Stimulated activated CD4-positive, alpha-beta T cell treated with anti-CD3 and anti-CD28 coated beads, Interleukin-1b, Interleukin-23, amount 100 ng/mL, for 4 hours (primary cell): Measurements from ENCODE around the gene JTB.

ENCODE experiments used
- DNase-seq, 2 donors: peaks; one replicate each; pipeline ENCODE4 v3.0.0-alpha.2; 2020; ENCODE audit warnings: low read depth in 2 of 2

The JTB gene

GRCh38 chr1:153978274-153978909 lies 918 bp upstream of the JTB start:
- DNase-seq = no peak

GRCh38 chr1:153976819-153977249 lies 640 bp downstream of the JTB start:
- no peak for DNase-seq

- DNase-seq = no peak
These were observed 3.9 kb downstream of the JTB start for GRCh38 chr1:153973525-153973924.

GRCh38 chr1:153973071-153973470 lies 4.4 kb downstream of the JTB start:
- DNase-seq = no peak

- DNase-seq = no peak
These were observed 7.1 kb downstream of the JTB start for GRCh38 chr1:153970346-153970745.

GRCh38 chr1:153968972-153969371 lies 8.5 kb downstream of the JTB start:
- no peak for DNase-seq

GRCh38 chr1:153968408-153968807 lies 9.1 kb downstream of the JTB start:
- no peak for DNase-seq

GRCh38 chr1:153968000-153968363 lies 9.5 kb downstream of the JTB start:
- no peak for DNase-seq

GRCh38 chr1:153967107-153967999 lies 10.1 kb downstream of the JTB start, which contains the start of gene CREB3L4:
Gene CREB3L4, plus strand, starts transcription at chr1:153967902. Its CDS starts 624 bp downstream, at chr1:153968526.
- peak; percentile 60 for DNase-seq

GRCh38 chr1:153963850-153964331 lies 13.6 kb downstream of the JTB start:
- no peak for DNase-seq

- DNase-seq = peak; percentile 88 to 92
These were observed 14.2 kb downstream of the JTB start, which contains the start of gene SLC39A1 for GRCh38 chr1:153963030-153963849. Gene SLC39A1, minus strand, starts transcription at chr1:153963537. Its CDS starts 822 bp downstream, at chr1:153962715.

- no peak for DNase-seq
These were observed 15.1 kb downstream of the JTB start for GRCh38 chr1:153962088-153963029.

GRCh38 chr1:153961421-153961820 lies 16.1 kb downstream of the JTB start:
- no peak for DNase-seq

GRCh38 chr1:153960206-153960605 lies 17.3 kb downstream of the JTB start:
- no peak for DNase-seq

GRCh38 chr1:153959454-153959853 lies 18.0 kb downstream of the JTB start:
- DNase-seq = no peak

- DNase-seq = no peak
These were observed 18.6 kb downstream of the JTB start for GRCh38 chr1:153958961-153959260.

GRCh38 chr1:153958111-153958960 lies 19.1 kb downstream of the JTB start, which contains the start of gene CRTC2:
Gene CRTC2, minus strand, starts transcription at chr1:153958612. Its CDS starts 115 bp downstream, at chr1:153958497.
- peak; percentile 94 to 95 for DNase-seq

GRCh38 chr1:153957744-153958110 lies 19.7 kb downstream of the JTB start:
- DNase-seq = no peak

- DNase-seq = no peak
These were observed 20.3 kb downstream of the JTB start for GRCh38 chr1:153956997-153957715.
